ENCODE measurements around the gene KIAA1328. TPM values are rescaled to one million over a fixed set of nuclear protein-coding genes. Genes with fewer than 3 reads are reported as not detected.
"Not testable (repeated sequence)": the region's sequence is repeated elsewhere in the genome, so short reads cannot be mapped to it uniquely, and the experiment has no call there.

The KIAA1328 gene
- total and polyA plus RNA-seq, 5 donors, result 2.6 to 9.7 (median 7.5) TPM

DNA sequence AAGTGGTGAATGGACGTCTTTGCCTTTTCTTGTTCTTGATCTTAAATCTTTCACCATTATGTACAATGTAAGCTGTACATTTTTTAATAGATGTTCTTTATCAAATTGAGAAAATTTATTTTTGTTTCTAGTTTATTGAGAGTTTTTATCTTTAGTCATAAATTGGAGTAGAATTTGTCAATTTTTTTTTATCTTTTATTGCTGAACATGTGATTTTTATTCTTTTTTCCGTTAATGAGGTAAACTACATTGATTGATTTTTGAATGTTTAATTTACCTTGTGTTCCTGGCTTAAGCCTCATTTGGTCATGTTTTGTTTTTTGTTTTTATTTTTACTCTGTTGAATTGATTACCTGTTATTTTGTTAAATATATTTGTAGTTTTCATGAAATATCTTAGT lies 19.7 kb downstream of the KIAA1328 start:
- H3K4me1 ChIP-seq (ENCODE audit: control insufficient read depth, insufficient read depth, low read length), result no peaks in the 10 kb centered on the region
- H3K27me3 ChIP-seq (ENCODE audit: control insufficient read depth, insufficient read depth), result no peaks in the 10 kb centered on the region
- no peak for ATAC-seq
- H3K4me3 ChIP-seq (ENCODE audit: low read length), result no peak overlapping the region
- WGBS, result 98% methylated on average over 2 of the region's 2 CpGs
- no peak overlapping the region for H3K27ac ChIP-seq (ENCODE audit: low read length)
- H3K9me3 ChIP-seq (ENCODE audit: control insufficient read depth, low read length), result no peaks in the 10 kb centered on the region
- no peak for DNase-seq
- intact Hi-C loops (cut with DNase I), result no loop called here

DNA sequence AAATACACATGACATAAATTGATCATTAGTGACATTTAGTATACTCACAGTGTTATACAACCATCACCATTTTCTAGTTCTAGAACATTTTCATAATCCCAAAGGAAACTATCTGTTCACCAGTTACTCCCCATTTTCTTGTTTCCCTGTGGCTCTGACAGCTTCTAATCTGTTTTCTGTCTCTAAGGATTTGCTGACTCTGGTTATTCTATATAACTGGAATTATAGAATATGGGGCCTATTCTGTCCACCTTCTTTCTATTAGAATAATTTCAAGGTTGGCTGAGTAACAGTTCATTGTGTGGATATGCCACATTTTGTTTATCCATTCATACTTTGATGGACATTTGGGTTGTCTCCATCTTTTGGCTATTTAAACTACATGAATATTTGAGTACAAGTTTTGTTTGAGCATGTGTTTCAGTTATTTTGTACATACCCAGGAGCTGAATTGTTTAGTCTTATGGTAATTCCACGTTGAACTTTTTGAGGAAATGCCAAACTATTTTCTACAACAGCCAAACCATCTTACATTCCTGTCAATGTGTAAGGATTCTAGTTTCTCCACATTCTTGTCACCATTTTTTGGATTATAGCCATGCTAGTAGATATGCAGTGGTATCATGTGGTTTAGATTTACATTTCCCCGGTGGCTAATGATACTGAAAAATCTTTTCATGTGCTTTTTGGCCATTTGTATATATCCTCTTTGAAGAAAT lies 20.5 kb downstream of the KIAA1328 start:
- intact Hi-C loops (cut with DNase I), result no loop called here
- no peak overlapping the region for H3K27ac ChIP-seq (ENCODE audit: low read length)
- no peaks in the 10 kb centered on the region for H3K27me3 ChIP-seq (ENCODE audit: control insufficient read depth, insufficient read depth)
- H3K9me3 ChIP-seq (ENCODE audit: control insufficient read depth, low read length), result no peaks in the 10 kb centered on the region
- 43% methylated on average over 2 of the region's 2 CpGs for WGBS
- no peak for ATAC-seq
- H3K4me1 ChIP-seq (ENCODE audit: control insufficient read depth, insufficient read depth, low read length), result no peaks in the 10 kb centered on the region
- H3K4me3 ChIP-seq (ENCODE audit: low read length), result no peak overlapping the region
- DNase-seq, result no peak

DNA sequence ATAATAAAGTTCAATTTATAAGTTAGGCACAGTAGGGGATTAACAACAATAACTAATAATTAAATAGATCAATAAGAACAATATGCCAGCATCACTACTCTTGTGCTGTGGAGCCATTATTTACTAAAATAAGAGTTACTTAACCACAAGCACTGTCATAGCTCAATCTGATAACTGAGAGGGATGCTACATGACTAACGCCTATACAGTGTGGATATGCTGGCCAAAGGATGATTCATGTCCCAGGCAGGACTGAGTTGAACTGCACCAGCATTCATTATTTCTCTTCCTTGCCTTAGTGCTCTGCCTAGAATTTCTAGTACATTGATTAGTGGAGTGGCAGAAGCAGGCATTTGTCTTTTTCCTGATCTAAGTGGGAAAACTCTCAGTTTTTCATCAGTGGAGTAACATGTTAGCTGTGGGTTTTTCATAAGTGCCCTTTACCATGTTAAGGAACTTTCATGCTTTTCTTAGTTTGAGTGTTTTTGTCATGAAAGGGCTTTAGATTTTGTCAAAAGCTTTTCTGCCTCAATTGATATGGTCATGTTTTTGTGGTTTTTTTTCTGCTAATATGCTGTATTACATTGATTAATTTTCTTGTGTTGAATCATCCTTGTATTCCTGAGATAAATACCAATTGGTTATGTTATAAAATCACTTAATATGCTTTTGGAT lies 21.7 kb downstream of the KIAA1328 start:
- ATAC-seq, result peak in 1 of 2 donors; percentile 74
- Histone ChIP-seq H3K4me3 (ENCODE audit: low read length) (no peak overlapping the region), H3K4me1 (ENCODE audit: control insufficient read depth, insufficient read depth, low read length) (no peaks in the 10 kb centered on the region), H3K27me3 (ENCODE audit: control insufficient read depth, insufficient read depth) (no peaks in the 10 kb centered on the region), H3K27ac (ENCODE audit: low read length) (no peak overlapping the region), H3K9me3 (ENCODE audit: control insufficient read depth, low read length) (no peaks in the 10 kb centered on the region)
- intact Hi-C loops (cut with DNase I), result no loop called here
- 53% methylated on average over 1 of the region's 1 CpG for WGBS
- no peak for DNase-seq

DNA sequence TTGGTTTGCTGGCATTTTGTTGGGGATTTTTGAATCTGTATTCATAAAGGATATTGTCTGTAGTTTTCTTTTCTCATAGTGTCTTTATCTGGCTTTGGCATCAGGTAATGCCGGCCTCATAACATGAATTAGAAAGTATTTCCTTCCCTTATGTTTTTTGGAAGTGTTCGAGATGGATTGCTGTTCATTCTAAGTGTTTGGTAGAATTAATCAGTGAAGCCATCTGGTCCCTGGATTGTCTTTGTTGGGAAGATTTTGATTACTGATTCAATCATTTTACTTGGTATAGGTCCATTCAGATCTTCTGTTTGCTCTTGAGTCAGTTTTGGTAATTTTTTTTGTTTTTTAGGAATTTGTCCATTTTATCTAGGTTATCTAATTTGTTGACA lies 22.3 kb downstream of the KIAA1328 start:
- no peaks in the 10 kb centered on the region for H3K27me3 ChIP-seq (ENCODE audit: control insufficient read depth, insufficient read depth)
- no peaks in the 10 kb centered on the region for H3K4me1 ChIP-seq (ENCODE audit: control insufficient read depth, insufficient read depth, low read length)
- 80% methylated on average over 2 of the region's 2 CpGs for WGBS
- no peak overlapping the region for H3K27ac ChIP-seq (ENCODE audit: low read length)
- DNase-seq (no peak), ATAC-seq (no peak)
- no peaks in the 10 kb centered on the region for H3K9me3 ChIP-seq (ENCODE audit: control insufficient read depth, low read length)
- intact Hi-C loops (cut with DNase I), result no loop called here
- no peak overlapping the region for H3K4me3 ChIP-seq (ENCODE audit: low read length)

DNA sequence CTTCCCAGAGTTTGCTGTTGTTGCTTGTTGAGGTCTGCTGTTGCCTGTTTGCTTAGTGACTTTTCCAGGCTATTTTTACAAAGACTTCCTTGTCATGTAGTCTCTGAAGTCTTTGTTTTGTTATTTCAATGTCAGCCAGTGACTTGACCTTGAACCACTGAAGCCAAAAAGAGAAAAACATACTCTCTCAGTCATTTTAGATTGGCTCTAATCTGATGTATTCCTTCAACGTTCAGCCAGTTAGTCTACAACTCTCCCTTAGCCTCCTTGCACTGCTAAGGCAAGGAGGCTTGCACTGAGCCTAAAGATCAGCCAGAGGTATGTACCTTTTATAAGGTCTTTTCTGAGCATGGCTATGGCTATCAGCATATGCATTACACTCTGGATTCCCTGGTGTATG lies 27.9 kb downstream of the KIAA1328 start:
- no peak for ATAC-seq
- peaks cover 3% of the 10 kb centered on the region for H3K4me1 ChIP-seq (ENCODE audit: control insufficient read depth, insufficient read depth, low read length)
- H3K9me3 ChIP-seq (ENCODE audit: control insufficient read depth, low read length), result no peaks in the 10 kb centered on the region
- no peak overlapping the region for H3K4me3 ChIP-seq (ENCODE audit: low read length)
- DNase-seq, result no peak
- H3K27ac ChIP-seq (ENCODE audit: low read length), result no peak overlapping the region
- intact Hi-C loops (cut with DNase I), result no loop called here
- 25% methylated on average over 1 of the region's 1 CpG for WGBS
- no peaks in the 10 kb centered on the region for H3K27me3 ChIP-seq (ENCODE audit: control insufficient read depth, insufficient read depth)

DNA sequence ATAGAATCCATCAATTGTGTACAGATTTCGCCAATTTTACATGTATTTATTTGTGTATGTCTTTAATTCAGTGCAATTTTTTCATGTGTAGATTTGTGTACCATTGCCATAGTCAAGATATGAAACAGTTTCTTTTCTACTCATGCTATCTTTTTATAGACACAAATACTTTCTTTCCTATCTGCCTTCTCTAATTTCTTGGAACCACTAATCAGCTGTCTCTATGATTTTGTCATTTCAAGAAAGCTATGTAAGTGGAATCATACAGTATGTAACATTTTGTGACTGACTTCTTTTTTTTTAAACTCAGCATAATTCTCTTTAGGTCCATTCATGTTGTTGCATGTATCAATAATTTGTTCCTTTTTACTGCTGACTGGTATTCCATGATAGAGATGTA lies 33.3 kb downstream of the KIAA1328 start:
- Histone ChIP-seq H3K9me3 (ENCODE audit: control insufficient read depth, low read length) (no peaks in the 10 kb centered on the region), H3K4me1 (ENCODE audit: control insufficient read depth, insufficient read depth, low read length) (no peaks in the 10 kb centered on the region), H3K27ac (ENCODE audit: low read length) (no peak overlapping the region), H3K4me3 (ENCODE audit: low read length) (no peak overlapping the region), H3K27me3 (ENCODE audit: control insufficient read depth, insufficient read depth) (no peaks in the 10 kb centered on the region)
- intact Hi-C loops (cut with DNase I), result no loop called here
- DNase-seq, result no peak
- 96% methylated on average over 1 of the region's 1 CpG for WGBS
- ATAC-seq, result no peak

DNA sequence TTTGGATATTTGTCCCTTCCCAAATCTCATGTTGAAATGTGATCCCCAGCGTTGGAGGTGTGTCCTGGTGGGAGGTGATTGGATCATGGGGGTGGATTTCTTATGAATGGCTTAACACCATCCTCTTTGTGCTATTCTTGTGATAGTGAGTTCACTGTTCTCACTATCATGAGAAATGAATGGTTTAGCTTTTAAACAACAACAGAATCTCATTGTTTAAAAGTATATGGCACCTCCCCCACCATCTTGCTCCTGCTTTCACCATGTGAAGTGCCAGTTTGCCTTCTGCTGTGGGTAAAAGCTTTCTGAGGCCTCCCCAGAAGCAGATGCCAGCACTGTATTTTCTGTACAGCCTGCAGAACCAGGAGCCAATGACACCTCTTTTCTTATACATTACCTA lies 38.1 kb downstream of the KIAA1328 start:
- Histone ChIP-seq H3K4me3 (ENCODE audit: low read length) (no peak overlapping the region), H3K9me3 (ENCODE audit: control insufficient read depth, low read length) (no peaks in the 10 kb centered on the region), H3K4me1 (ENCODE audit: control insufficient read depth, insufficient read depth, low read length) (no peaks in the 10 kb centered on the region), H3K27ac (ENCODE audit: low read length) (no peak overlapping the region), H3K27me3 (ENCODE audit: control insufficient read depth, insufficient read depth) (no peaks in the 10 kb centered on the region)
- WGBS, result 91% methylated on average over 1 of the region's 1 CpG
- no peak for DNase-seq
- ATAC-seq, result no peak
- intact Hi-C loops (cut with DNase I), result no loop called here

DNA sequence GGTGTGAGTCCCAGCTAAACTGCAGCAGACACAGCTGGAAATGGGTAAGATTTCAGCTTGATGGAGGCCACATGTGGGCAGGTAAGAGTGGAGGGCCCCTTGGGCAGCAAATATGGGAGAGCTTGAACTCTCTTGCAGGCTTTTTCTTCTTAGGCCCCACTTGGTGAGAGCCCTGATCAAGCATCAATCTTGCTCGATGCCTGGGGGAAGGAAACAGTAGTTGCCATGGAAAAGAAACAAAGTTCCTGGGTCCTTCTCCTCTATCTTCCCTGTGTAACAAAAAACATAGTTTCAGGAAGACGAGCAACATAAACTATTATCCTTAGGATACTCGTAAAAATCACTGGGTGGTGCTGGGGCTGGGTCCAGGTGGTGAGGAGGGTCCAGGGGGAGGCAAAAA lies 42.9 kb downstream of the KIAA1328 start:
- ATAC-seq, result no peak
- 71% methylated on average over 3 of the region's 3 CpGs for WGBS
- no peak for DNase-seq
- no peaks in the 10 kb centered on the region for H3K4me1 ChIP-seq (ENCODE audit: control insufficient read depth, insufficient read depth, low read length)
- H3K27me3 ChIP-seq (ENCODE audit: control insufficient read depth, insufficient read depth), result no peaks in the 10 kb centered on the region
- H3K27ac ChIP-seq (ENCODE audit: low read length), result no peak overlapping the region
- intact Hi-C loops (cut with DNase I), result no loop called here
- no peak overlapping the region for H3K4me3 ChIP-seq (ENCODE audit: low read length)
- H3K9me3 ChIP-seq (ENCODE audit: control insufficient read depth, low read length), result no peaks in the 10 kb centered on the region

DNA sequence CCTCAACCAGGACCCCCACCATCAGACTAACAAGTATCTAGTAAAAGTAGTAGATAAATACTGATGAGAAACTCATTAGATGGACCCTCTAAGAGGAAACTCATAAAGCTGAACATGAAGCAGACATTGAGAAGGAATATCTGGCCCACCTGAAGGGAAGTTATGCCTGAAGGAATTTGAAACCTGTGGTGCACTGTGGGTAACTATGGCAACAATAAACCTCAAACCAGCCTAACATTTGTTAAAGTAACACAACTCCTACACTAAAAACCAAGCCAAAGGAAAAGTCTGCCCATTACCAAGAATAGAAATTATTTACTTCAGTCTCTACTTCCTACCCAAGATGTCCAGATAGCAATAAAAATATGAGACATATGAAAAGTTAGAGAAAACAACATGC lies 43.4 kb downstream of the KIAA1328 start:
- intact Hi-C loops (cut with DNase I), result no loop called here
- no peaks in the 10 kb centered on the region for H3K27me3 ChIP-seq (ENCODE audit: control insufficient read depth, insufficient read depth)
- H3K27ac ChIP-seq (ENCODE audit: low read length), result no peak overlapping the region
- ATAC-seq, result no peak
- H3K4me3 ChIP-seq (ENCODE audit: low read length), result no peak overlapping the region
- DNase-seq, result no peak
- H3K9me3 ChIP-seq (ENCODE audit: control insufficient read depth, low read length), result no peaks in the 10 kb centered on the region
- no peaks in the 10 kb centered on the region for H3K4me1 ChIP-seq (ENCODE audit: control insufficient read depth, insufficient read depth, low read length)

DNA sequence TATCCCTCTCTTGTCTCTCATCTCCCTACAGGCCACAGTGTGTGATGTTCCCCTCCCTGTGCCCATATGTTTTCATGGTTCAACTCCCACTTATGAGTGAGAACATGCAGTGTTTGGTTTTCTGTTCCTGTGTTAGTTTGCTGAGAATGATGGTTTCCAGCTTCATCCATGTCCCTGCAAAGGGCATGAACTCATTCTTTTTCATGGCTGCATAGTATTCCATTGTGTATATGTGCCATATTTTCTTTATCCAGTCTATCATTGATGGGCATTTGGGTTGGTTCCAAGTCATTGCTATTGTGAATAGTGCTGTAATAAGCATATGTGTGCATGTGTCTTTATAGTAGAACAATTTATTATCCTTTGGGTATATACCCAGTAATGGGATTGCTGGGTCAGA lies 44.9 kb downstream of the KIAA1328 start:
- H3K4me1 ChIP-seq (ENCODE audit: control insufficient read depth, insufficient read depth, low read length); ATAC-seq; H3K27ac ChIP-seq (ENCODE audit: low read length); intact Hi-C loops (cut with DNase I); DNase-seq; H3K9me3 ChIP-seq (ENCODE audit: control insufficient read depth, low read length); H3K4me3 ChIP-seq (ENCODE audit: low read length); H3K27me3 ChIP-seq (ENCODE audit: control insufficient read depth, insufficient read depth): not testable (repeated sequence)

DNA sequence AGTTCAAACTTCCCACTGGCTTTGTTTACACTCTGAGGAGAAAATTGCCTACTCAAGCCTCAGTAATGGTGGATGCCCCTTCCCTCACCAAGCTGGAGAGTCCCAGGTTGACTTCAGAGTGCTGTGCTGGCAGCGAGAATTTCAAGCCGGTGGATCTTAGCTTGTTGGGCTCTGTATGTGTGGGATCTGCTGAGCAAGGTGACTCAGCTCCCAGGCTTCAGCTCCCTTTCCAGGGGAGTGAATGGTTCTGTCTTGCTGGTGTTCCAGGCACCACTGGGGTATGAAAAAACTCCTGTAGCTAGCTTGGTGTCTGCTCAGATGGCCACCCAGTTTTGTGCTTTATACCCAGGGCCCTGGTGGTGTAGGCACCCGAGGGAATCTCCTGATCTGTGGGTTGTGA lies 50.9 kb downstream of the KIAA1328 start:
- 96% methylated on average over 3 of the region's 3 CpGs for WGBS
- H3K4me3 ChIP-seq (ENCODE audit: low read length); intact Hi-C loops (cut with DNase I); DNase-seq; H3K4me1 ChIP-seq (ENCODE audit: control insufficient read depth, insufficient read depth, low read length); ATAC-seq; H3K9me3 ChIP-seq (ENCODE audit: control insufficient read depth, low read length); H3K27me3 ChIP-seq (ENCODE audit: control insufficient read depth, insufficient read depth); H3K27ac ChIP-seq (ENCODE audit: low read length): not testable (repeated sequence)

DNA sequence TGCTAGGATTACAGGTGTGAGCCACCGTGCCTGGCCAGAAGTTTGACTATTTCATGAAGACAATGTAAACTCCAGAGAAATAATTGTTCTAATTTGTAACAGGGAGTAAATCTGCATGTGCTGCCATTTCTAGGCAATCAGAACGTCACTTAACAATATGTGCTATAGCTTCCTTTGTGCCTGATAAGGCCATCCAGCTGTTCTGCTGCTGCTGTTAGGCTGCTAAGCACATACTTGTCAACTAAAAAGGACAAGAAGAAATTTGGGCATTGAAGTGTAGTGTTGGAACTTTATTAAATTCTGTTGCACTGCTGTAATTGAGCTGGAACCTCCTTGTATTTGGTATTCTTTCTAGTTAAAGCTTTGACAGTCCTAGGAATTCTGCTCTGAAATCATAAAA lies 57.1 kb downstream of the KIAA1328 start:
- Histone ChIP-seq H3K9me3 (ENCODE audit: control insufficient read depth, low read length) (no peaks in the 10 kb centered on the region), H3K27me3 (ENCODE audit: control insufficient read depth, insufficient read depth) (no peaks in the 10 kb centered on the region), H3K4me1 (ENCODE audit: control insufficient read depth, insufficient read depth, low read length) (no peaks in the 10 kb centered on the region), H3K4me3 (ENCODE audit: low read length) (no peak overlapping the region), H3K27ac (ENCODE audit: low read length) (no peak overlapping the region)
- WGBS, result 79% methylated on average over 2 of the region's 2 CpGs
- intact Hi-C loops (cut with DNase I), result no loop called here
- DNase-seq (no peak), ATAC-seq (no peak)
